HG02943 (cell line): ENCODE data around the gene SMARCD2.
"Not testable (repeated sequence)": the region's sequence is repeated elsewhere in the genome, so short reads cannot be mapped to it uniquely, and the experiment has no call there.

ENCODE experiments used
- ATAC-seq: cut with Tn5 transposase; IDR thresholded peaks from one replicate; pipeline ENCODE4 v1.9.1; 2021; ENCODE audit warnings: mild to moderate bottlenecking, low read depth, moderate library complexity; ENCODE audit not compliant: unreplicated experiment

The SMARCD2 gene

DNA sequence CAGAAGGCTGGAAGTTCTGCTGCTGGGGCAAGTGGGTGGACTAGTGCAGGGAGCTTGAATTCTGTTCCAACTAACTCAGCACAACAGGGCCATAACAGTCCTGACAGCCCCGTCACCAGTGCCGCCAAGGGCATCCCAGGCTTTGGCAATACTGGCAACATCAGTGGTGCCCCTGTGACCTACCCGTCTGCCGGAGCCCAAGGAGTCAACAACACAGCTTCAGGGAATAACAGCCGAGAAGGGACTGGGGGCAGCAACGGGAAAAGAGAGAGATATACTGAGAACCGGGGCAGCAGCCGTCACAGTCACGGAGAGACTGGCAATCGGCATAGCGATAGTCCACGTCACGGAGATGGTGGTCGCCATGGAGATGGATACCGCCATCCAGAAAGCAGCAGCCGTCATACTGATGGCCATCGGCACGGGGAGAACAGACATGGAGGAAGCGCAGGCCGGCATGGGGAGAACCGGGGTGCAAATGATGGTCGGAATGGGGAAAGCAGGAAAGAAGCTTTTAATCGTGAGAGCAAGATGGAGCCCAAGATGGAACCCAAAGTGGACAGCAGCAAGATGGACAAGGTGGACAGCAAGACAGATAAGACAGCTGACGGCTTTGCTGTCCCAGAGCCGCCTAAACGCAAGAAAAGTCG, 24.6 kb downstream of the SMARCD2 start:
- no peak for ATAC-seq

DNA sequence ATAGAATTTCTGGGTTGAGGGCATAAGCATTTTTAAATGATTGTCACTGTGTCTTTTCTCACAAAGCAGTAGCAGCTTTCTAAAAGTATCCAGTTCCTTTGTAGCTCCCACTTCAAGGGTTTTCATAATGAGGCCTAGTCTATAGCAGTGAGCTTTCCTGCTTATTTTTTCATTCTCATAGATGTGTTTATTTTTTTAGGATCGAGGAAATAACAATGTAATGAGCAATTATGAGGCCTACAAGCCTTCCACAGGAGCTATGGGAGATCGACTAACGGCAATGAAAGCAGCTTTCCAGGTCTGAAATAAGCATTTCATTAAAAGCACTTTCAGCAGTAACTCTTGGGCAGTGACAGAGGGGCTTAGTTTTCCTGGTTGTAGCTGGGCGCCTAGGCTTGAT, 25.8 kb downstream of the SMARCD2 start:
- no peak for ATAC-seq

DNA sequence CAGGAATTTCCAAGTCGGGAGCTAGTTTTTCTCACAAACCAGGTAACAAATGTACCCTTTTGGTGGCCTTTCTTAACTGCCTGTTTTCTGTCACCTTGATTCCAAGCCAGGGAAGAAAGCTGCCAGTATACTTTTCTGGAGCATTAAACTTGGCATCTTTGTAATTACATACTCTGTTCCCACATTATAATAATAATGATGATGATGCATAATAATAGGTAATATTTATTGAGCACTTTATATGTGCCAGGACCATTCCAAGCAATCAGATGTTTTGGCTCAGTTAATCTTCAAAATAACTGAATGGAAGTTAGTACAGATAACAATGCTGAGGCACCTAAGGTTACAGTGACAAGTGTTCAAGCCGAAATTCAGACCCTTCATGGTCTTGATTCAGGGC, 26.4 kb downstream of the SMARCD2 start:
- ATAC-seq = no peak

DNA sequence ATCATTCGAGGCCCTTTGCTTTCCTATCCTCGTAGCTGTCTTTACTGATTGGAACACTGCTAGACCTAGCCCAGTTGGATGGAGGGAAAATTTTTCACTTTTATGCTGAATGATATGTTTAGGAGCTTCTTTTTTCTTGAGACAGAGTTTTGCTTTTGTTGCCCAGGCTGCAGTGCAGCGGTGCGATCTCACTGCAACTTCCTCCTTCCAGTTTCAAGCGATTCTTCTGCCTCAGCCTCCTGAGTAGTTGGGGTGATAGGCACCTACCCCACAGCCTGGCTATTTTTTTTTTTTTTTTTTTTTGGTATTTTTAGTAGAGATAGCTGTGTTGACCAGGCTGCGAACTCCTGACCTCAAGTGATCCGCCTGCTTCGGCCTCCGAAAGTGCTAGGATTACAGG, 32.5 kb downstream of the SMARCD2 start:
- no peak for ATAC-seq

DNA sequence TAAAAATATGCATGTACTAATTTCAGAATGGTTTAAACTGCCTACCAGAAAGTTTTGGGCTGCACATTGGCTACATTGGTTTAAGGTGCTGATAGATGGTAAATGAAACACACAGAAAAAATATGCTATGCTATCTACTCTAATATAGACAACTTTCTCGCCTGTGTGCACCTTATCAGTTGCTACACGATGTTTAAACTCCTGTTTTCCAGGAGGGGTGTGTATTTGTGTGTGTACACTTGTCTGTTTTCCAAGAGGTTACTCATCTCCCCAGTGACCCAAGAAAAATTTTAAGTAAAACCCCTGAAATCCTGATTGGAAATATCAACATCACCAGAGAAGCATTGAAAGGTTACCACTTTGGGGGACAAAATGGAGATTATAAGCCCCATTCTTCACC, 36.9 kb downstream of the SMARCD2 start:
- ATAC-seq = no peak

DNA sequence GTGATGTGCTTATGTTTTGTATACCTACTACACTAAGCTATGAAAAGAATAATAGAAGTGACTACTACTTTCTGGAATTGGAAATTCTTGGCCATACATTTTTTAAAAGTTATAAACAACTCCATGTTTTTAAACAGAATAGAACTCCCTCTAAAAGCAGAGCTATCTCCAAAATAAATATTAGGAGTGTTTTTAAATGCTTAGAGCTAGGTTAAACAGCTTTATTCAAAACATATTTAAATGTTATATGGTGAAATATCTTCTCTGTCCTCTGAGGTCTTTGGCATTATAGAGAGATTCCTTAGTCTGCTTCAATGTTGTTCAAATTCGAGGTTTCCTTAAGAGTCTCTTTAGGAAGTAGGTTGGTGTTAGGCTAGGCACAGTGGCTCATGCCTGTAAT, 38.2 kb downstream of the SMARCD2 start:
- no peak for ATAC-seq

DNA sequence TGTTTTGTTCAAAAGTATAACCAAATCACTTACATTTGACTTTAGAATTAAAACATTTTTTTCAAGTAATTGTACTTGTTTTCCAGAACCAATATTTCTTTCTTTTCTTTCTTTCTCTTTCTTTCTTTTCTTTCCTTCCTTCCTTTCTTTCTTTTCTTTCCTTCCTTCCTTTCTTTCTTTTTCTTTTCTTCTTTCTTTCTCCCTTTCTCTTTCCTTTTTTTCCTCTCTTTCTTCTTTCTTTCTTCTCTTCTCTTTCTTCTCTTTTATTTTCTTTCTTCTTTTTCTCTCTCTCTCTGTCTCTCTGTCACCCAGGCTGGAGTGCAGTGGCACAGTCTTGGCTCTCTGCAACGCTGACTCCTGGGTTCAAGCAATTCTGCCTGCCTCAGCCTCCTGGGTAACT, 41.7 kb downstream of the SMARCD2 start:
- no peak for ATAC-seq

DNA sequence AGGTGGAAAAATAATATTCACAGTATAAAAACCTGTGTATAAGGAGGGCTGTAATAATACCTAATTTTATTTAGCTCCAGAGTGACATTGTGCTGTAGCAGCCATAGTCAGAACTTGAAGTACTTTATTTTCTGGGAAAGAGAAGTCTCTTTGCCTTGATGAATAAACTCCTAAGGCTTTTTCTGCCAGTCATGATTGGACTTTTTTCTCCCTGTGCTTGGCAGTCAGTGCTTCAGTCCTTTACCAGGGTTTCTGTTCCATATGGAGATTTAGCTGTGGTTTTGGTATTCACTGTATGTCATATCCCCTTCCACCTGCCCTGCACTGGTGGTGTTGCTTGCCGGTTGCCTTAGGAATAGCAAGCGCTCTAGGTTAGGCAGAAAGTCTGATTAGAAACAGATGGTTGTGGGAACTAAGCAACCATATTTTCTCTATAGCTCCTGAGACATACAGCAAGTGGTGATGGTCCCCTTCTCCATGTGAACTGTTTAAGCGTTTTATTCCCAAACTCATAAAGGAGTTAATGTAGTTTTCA, 43.8 kb downstream of the SMARCD2 start:
- no peak for ATAC-seq

DNA sequence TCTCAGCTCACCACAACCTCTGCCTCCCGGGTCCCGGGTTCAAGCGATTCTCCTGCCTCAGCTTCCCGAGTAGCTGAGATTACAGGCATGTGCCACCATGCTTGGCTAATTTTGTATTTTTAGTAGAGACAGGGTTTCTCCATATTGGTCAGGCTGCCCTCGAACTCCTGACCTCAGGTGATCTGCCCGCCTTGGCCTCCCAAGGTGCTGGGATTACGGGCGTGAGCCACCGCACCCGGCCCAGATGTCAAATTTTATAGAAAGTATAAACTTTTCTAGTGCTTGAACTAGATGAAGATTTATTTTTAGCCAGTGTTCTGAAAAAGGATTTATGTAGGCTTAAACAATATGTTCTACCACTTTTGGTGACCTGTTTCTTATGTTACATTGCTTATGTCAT, 46.1 kb downstream of the SMARCD2 start:
- not testable (repeated sequence) for ATAC-seq

DNA sequence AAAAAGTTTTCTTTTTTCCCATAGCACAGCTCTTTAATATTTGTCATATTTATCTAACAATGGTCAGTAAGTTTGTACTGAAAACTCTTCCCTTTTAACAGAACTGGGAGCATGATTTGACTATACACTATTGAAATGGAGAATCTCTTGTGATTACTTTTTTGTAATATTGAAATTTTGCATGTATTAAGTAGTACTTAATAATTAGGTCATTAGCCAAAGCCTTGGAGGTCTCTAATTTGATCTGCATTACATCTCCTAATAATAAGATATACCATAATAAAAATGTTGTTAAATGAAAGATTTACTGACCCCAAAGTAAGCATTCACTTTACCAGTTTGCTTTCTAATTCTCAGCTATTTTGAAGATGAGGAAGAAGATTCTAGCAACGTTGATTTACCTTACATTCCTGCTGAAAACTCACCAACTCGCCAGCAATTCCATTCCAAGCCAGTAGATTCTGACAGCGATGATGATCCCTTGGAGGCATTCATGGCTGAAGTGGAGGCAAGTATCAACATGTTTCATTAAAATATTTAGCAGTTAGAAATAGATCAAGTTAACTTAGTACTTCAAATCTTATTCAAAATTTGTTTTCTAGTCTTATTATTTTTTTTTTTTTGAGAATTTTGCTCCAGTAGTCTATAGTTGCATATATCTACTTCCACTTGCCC, 50.3 kb downstream of the SMARCD2 start:
- no peak for ATAC-seq

DNA sequence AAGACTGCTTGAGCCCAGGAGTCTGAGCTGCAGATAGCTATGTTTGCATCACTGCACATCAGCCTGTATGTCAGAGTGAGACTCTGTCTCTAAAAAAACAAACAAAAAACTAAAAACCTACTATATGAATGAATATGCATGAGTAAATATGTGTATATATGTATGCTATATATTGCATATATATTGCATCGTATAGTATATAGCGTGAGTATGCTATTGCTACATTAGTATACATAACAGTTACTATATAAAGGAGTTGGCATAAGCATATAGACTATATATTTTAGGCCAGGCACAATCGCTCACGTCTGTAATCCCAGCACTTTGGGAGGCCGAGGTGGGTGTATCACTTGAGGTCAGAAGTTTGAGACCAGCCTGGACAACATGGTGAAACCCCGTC, 52.4 kb downstream of the SMARCD2 start:
- ATAC-seq = no peak

DNA sequence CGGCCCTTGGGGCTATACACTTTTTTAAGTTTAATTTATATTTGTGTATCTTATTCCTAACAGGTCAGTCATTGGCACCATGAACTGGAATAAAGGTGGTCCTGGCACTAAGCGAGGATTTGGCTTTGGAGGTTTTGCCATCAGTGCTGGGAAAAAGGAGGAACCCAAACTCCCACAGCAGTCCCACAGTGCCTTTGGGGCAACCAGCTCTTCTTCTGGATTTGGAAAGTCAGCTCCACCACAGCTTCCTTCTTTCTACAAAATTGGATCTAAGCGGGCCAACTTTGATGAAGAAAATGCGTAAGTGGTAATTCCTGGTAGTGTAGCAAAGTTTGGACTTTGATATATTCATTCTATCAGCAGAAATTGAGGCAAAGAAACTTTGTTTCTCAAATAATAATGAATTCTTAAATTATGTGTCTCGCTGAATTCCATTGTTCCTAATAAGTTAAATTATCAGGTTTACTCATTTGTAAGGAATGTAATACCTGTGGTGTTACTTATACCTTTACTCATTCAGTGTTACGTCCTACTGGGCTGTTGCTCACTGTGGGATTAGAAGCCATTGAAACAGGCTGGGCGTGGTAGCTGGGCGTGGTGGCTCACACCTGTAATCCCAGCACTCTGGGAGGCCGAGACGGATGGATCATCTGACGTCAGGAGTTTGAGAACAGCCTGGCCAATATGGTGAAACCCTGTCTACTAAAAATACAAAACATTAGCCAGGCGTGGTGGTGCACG, 55.3 kb downstream of the SMARCD2 start:
- ATAC-seq = no peak

DNA sequence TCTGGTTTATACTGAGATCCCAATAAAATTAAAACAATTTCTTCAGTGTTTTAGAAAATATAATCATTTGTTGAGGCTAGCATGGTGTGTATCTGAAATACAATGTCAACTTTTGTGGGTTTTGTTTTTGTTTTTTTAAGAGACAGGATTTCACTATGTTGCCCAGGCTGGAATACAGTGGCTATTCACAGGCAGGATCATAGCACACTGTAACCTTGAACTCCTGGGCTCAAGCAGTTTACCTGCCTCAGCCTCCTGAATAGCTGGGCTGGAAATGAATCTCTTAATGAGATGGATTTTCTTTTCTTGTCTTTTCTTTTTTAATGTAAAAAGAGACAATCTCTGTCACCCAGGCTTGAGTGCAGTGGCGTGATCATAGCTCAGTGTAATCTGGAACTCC, 56.4 kb downstream of the SMARCD2 start:
- ATAC-seq = no peak

DNA sequence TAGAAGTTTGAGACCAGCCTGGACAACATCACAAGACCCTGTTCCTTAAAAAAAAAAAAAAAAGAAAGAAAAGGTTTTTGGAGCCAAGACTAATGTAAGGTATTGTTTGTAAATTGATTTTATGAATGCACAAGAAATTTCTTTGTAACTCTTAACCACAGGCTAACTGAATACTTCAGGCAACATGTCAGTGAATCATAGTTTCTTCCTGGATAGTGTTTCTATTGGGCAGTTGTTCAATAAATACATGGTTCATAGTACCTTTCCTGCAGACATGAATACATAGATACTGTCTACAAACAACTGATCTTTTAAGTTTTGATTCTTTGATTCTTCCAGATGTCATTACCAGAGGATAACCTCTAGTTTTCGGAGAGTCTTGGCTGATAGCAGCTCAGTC, 56.9 kb downstream of the SMARCD2 start:
- ATAC-seq = no peak

DNA sequence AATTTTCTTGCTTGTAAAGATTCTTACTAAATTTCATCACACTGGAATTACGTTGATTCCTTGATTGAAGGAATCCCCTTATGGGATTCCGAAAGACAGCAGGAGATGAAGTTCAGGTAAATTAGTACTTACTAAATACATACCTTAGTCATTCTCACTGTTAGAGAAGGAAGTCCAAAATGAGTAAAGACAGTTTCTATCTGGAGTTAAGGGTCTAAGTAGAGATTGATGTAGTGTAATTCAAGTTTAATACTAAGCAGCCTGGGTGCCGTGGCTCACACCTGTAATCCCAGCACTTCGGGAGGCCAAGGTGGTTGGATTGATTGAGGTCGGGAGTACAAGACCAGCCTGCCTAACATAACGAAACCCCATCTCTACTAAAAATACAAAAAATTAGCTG, 59.0 kb downstream of the SMARCD2 start:
- ATAC-seq = no peak
